Skeletal muscle satellite cell (primary cell): ENCODE data around the gene SPHK2.
"Not testable (repeated sequence)": the region's sequence is repeated elsewhere in the genome, so short reads cannot be mapped to it uniquely, and the experiment has no call there.

Source experiments
- H3K27me3 ChIP-seq: 2 replicates; pipeline ENCODE4 v1.7.0; 2013; ENCODE audit warnings: low read length; ENCODE audit not compliant: control insufficient read depth, insufficient read depth
- H3K36me3 ChIP-seq: 2 replicates; pipeline ENCODE4 v1.7.0; 2013; ENCODE audit warnings: mild to moderate bottlenecking, control low read depth, low read length; ENCODE audit not compliant: insufficient read depth
- H3K4me1 ChIP-seq: 2 replicates; pipeline ENCODE4 v1.7.0; 2013; ENCODE audit warnings: low read length; ENCODE audit not compliant: control insufficient read depth, insufficient read depth
- H3K4me2 ChIP-seq: 2 replicates; pipeline ENCODE4 v1.7.0; 2013; ENCODE audit warnings: mild to moderate bottlenecking, low read length
- H3K4me3 ChIP-seq: 2 replicates; pipeline ENCODE4 v1.7.0; 2013; ENCODE audit warnings: low read length
- H3K9ac ChIP-seq: 2 replicates; pipeline ENCODE4 v1.7.0; 2013; ENCODE audit warnings: mild to moderate bottlenecking, low read depth, low read length, moderate library complexity
- H3K9me3 ChIP-seq: replicated peaks from 2 replicates; pipeline ENCODE4 v1.7.0; 2013; ENCODE audit warnings: mild to moderate bottlenecking, control low read depth, low read length

SPHK2 gene

GRCh38 chr19:48645620-48646000, 26.3 kb downstream of the SPHK2 start:
- H3K4me1 ChIP-seq: peaks cover 23% of the 10 kb centered on the region
- H3K9ac ChIP-seq: peak overlapping the region; percentile 25
- H3K36me3 ChIP-seq: no peaks in the 10 kb centered on the region
- H3K9me3 ChIP-seq: no peaks in the 10 kb centered on the region
- H3K4me2 ChIP-seq: peak overlapping the region; percentile 85
- peak overlapping the region; percentile 63 for H3K4me3 ChIP-seq
- peaks cover 7% of the 10 kb centered on the region for H3K27me3 ChIP-seq

GRCh38 chr19:48646001-48646721, 26.9 kb downstream of the SPHK2 start, which contains the start of gene CA11:
CA11 (minus strand) TSS chr19:48646187; CDS start chr19:48645632, 555 bp downstream.
- H3K36me3 ChIP-seq: no peaks in the 10 kb centered on the region
- peak within 1 kb of the TSS; percentile 85 for H3K4me2 ChIP-seq
- no peaks in the 10 kb centered on the region for H3K9me3 ChIP-seq
- H3K4me3 ChIP-seq: peak within 1 kb of the TSS; percentile 63
- H3K27me3 ChIP-seq: peaks cover 7% of the 10 kb centered on the region
- peak within 1 kb of the TSS; percentile 25 for H3K9ac ChIP-seq
- H3K4me1 ChIP-seq: peaks cover 23% of the 10 kb centered on the region

- H3K4me1 ChIP-seq: peaks cover 23% of the 10 kb centered on the region
- H3K27me3 ChIP-seq: peaks cover 7% of the 10 kb centered on the region
- peak overlapping the region; percentile 58 for H3K4me3 ChIP-seq
- no peaks in the 10 kb centered on the region for H3K36me3 ChIP-seq
- H3K9ac ChIP-seq: no peak overlapping the region
- H3K4me2 ChIP-seq: peak overlapping the region; percentile 85
- H3K9me3 ChIP-seq: no peaks in the 10 kb centered on the region
Measured at GRCh38 chr19:48646722-48647216, 27.5 kb downstream of the SPHK2 start.

GRCh38 chr19:48648134-48648533, 28.8 kb downstream of the SPHK2 start:
- no peaks in the 10 kb centered on the region for H3K9me3 ChIP-seq
- peaks cover 23% of the 10 kb centered on the region for H3K4me1 ChIP-seq
- H3K9ac ChIP-seq: no peak overlapping the region
- no peak overlapping the region for H3K4me2 ChIP-seq
- H3K4me3 ChIP-seq: no peak overlapping the region
- H3K27me3 ChIP-seq: peaks cover 3% of the 10 kb centered on the region
- H3K36me3 ChIP-seq: no peaks in the 10 kb centered on the region

- H3K9me3 ChIP-seq: no peaks in the 10 kb centered on the region
- H3K27me3 ChIP-seq: no peaks in the 10 kb centered on the region
- H3K36me3 ChIP-seq: no peaks in the 10 kb centered on the region
- no peak overlapping the region for H3K4me3 ChIP-seq
- no peak overlapping the region for H3K9ac ChIP-seq
- H3K4me2 ChIP-seq: no peak overlapping the region
- peaks cover 11% of the 10 kb centered on the region for H3K4me1 ChIP-seq
Measured at GRCh38 chr19:48650974-48651682, 31.8 kb downstream of the SPHK2 start.

GRCh38 chr19:48651683-48652048, 32.4 kb downstream of the SPHK2 start:
- Histone ChIP-seq H3K4me3 (no peak overlapping the region), H3K4me1 (peaks cover 12% of the 10 kb centered on the region), H3K27me3 (no peaks in the 10 kb centered on the region), H3K4me2 (no peak overlapping the region), H3K9me3 (no peaks in the 10 kb centered on the region), H3K9ac (no peak overlapping the region), H3K36me3 (no peaks in the 10 kb centered on the region)

GRCh38 chr19:48654299-48655059, 35.2 kb downstream of the SPHK2 start:
- Histone ChIP-seq H3K4me3 (no peak overlapping the region), H3K4me2 (no peak overlapping the region), H3K9me3 (no peaks in the 10 kb centered on the region), H3K9ac (no peak overlapping the region), H3K36me3 (no peaks in the 10 kb centered on the region), H3K4me1 (peaks cover 18% of the 10 kb centered on the region), H3K27me3 (no peaks in the 10 kb centered on the region)

- H3K36me3 ChIP-seq: no peaks in the 10 kb centered on the region
Measured at GRCh38 chr19:48656840-48657474, 37.7 kb downstream of the SPHK2 start.

GRCh38 chr19:48657828-48658227, 38.5 kb downstream of the SPHK2 start:
- not testable (repeated sequence) for H3K36me3 ChIP-seq, H3K4me3 ChIP-seq, H3K9ac ChIP-seq, H3K9me3 ChIP-seq, H3K4me2 ChIP-seq, H3K27me3 ChIP-seq
- H3K4me1 ChIP-seq: peaks cover 17% of the 10 kb centered on the region

More at GRCh38 chr19:48656840-48657474, 37.7 kb downstream of the SPHK2 start:
- H3K9me3 ChIP-seq: no peaks in the 10 kb centered on the region
- H3K27me3 ChIP-seq: no peaks in the 10 kb centered on the region
- no peak overlapping the region for H3K9ac ChIP-seq
- H3K4me2 ChIP-seq: peak overlapping the region; percentile 15
- no peak overlapping the region for H3K4me3 ChIP-seq
- H3K4me1 ChIP-seq: peaks cover 17% of the 10 kb centered on the region

GRCh38 chr19:48658483-48658882, 39.2 kb downstream of the SPHK2 start:
- no peaks in the 10 kb centered on the region for H3K9me3 ChIP-seq
- peaks cover 17% of the 10 kb centered on the region for H3K4me1 ChIP-seq
- no peak overlapping the region for H3K4me3 ChIP-seq
- no peak overlapping the region for H3K4me2 ChIP-seq
- H3K9ac ChIP-seq: no peak overlapping the region
- H3K36me3 ChIP-seq: no peaks in the 10 kb centered on the region
- no peaks in the 10 kb centered on the region for H3K27me3 ChIP-seq

- Histone ChIP-seq H3K9me3 (no peaks in the 10 kb centered on the region), H3K4me2 (no peak overlapping the region), H3K27me3 (no peaks in the 10 kb centered on the region), H3K4me1 (peaks cover 17% of the 10 kb centered on the region), H3K4me3 (no peak overlapping the region), H3K9ac (no peak overlapping the region), H3K36me3 (no peaks in the 10 kb centered on the region)
Measured at GRCh38 chr19:48659768-48660167, 40.5 kb downstream of the SPHK2 start.
